DMS53 treated with DMSO at 0.1 percent for 48 hours (cell line): ENCODE results near the gene POM121L12.

Experiments used
- DNase-seq: peaks from one replicate; lab custom pipeline; 2025; ENCODE audit not compliant: unreplicated experiment; lab: John Stamatoyannopoulos, UW

Gene POM121L12

DNA sequence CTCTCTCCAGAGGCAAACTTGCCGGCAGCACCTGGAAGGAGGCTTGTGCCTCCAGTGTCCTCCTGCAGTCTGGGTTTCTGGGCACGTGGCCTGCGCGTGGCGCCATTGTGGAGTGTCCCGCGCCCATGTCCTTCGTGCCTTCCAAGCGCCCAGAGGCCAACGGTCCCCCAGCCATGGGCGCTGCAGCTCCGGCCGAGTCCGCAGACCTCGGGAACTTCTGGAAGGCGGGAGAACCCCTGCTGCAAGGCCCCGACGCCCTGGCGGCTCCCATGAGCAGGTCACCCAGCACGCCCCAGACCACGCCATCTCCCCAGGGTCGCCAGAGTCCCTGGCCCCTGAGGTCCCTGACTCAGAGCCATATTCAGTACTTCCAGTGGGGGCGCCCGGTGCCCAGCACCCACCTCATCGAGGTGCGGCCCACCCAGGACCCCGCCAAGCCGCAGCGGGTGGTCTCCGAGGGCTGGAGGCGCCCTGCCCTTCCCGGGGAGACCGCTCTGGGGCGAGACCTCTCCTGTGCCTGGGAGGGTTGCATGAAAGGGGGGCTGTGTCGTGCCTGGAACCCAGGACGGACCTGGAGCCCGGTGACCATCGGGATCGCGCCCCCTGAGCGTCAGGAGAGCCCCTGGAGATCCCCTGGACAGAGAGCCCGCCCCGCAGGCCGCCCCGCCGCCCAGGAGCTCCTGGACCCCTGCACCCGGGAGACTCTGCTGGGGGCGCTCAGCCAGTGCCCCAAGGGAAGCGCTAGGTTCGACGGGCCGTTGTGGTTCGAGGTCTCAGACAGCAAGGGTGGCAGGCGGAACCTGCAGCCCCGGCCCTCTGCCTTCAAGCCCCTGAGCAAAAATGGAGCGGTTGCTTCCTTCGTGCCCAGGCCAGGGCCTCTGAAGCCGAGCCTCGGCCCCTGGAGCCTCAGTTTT, at the start of gene POM121L12:
POM121L12 (plus strand) TSS at position 135 of the 914 bp plus-strand sequence; CDS start at position 174, 39 bp downstream.
- no peak for DNase-seq

DNA sequence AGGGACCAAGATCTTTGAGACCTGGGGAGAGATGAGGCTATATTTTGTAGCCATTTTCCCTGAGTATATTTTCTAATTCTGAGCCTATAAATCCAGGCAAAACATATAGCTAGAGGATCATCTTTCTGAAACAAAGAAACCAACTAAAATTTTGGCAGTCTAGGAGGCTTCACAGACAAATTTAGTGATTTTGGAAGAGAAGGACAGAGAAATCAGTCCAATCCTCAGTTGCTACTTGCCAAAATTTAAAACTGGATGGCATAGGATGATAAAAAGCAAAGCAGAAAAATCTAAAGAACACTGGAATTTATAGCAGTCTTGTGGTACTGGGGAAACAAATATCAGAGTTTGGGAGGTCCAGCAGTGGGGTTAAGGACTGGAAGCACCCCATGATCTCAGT, 43.4 kb upstream of the POM121L12 start:
- DNase-seq: no peak

DNA sequence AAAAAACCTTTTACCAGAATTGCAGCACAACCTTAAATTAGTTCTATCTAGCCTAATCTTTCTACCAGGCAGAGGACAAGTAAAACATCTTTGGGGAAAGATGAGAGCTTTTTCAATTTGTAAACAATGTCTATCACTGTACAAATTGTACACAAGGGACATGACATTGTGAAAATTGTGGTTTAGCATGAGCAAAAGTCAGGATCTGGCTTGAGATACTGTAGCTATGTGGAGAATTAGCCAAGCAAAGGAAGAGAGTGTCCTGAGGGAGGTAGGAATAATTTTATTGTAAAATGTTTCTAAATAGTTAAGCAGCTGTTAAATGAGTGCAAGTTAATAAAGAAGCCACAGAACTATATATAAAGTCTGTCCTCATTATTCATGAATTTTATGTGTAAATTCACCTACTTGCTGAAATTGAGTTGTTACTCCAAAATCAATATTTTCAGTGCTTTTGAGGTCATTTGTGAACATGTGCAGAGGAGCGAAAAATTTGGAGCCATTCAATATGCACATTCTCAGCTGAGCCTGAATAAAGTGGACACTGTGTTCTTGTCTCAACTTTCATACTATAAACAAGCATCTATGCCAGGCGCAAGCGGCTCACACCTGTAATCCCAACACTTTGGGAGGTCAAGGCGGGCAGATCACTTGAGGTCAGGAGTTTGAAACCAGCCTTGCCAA, 42.8 kb upstream of the POM121L12 start:
- DNase-seq: no peak

DNA sequence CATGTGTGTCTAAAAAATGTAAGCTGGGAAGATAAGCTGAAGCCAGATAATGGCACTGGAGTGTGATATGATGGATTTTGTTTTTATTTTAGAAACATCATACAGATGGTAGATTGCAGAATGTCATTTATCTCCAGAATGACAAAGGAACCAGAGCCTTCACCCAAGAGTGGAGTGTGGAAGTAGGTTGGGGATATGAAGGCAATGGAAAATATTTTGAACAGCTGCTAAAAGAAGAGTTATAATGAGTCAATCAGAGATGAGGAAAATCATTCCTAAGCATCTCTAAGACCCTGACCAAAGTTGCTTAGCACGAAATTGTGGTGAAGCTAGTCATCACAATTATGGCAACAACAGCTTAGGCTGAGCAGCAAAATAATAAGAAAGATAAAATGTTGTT, 39.8 kb upstream of the POM121L12 start:
- no peak for DNase-seq

DNA sequence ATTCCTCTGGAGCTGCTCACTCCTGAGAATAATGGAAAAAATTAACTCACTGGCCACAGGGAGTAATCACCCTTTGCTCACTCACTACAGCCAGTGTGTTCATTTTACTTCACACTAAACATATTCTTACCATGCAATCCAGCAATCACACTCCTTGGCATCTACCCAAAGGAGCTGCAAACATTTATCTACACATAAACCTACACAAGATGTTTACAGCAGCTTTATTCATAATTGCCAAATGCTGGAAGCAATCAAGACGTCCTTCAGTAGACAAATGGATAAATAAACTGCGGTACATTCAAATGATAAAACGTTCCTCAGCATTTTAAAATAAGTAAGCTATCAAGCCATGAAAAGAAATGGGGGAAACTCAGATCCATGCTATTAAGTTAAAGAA, 34.2 kb upstream of the POM121L12 start:
- no peak for DNase-seq

DNA sequence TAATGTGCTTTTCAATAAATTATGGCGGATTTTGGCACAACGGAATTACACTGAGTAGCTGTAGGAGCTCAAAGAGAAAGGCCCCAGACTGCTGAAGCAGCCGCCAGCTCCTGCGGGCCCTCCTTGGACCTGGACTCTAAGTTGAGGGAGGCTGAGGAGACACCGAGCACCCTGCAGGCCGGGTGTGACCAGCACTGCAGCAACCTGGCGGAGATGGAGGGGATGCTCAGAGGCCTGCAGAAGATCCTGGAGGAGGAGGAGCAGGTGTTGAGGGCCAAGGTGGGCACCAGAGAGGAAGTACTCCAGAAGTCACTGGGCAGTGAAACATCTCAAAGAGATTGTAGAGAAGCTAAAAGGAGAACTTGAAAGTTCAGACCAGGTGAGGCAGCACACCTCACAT, 33.0 kb upstream of the POM121L12 start:
- DNase-seq: no peak

DNA sequence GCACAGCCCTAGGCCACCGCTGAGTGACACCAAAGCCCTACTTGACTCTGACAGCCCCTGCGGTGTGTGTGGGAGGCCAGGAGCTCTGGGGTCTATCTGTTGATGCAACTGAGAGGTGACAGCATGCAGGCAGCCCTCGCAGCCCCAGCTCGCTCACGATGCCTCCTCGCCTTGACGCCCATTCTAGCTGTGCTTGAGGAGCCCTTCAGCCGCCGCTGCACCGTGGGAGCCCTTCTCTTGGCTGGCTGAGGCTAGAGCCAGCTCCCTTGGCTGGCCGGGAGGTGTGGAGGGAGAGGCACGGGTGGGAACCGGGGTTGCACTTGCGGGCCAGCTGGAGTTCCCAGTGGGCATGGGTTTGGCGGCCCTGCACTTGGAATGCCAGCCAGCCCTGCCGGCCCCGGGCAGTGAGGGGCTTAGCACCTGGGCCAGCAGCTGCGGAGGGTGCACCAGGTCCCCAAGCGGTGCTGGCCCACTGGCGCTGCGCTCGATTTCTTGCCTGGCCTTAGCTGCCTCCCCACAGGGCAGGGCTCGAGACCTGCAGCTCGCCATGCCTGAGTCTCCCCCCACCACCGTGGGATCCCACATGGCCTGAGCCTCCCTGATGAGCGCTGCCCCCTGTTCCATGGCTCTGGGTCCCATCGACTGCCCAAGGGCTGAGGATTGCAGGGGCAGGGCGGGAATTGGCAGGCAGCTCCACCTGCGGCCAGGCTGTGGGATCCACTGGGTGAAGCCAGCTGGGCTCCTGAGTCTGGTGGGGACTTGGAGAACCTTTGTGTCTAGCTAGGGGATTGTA, 31.6 kb upstream of the POM121L12 start:
- DNase-seq: no peak

DNA sequence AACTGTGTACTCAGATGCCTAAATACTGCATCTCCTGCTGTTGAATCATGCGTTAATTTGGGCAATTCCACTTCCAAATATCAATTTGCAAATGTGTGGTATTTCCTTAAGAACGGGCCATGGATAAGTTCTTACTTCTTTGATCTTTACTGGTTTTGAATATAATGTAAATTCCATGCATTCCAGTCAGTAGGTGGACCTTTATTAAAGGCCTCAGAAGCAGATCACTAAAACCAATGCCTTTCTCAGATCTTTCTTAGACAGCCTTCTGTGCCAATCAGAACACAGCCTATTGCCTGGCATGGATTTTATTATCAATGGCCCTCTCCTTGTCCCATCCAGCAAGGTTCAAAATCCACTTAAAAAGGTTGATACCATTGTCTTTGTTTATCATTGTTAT, 21.5 kb upstream of the POM121L12 start:
- DNase-seq: no peak

DNA sequence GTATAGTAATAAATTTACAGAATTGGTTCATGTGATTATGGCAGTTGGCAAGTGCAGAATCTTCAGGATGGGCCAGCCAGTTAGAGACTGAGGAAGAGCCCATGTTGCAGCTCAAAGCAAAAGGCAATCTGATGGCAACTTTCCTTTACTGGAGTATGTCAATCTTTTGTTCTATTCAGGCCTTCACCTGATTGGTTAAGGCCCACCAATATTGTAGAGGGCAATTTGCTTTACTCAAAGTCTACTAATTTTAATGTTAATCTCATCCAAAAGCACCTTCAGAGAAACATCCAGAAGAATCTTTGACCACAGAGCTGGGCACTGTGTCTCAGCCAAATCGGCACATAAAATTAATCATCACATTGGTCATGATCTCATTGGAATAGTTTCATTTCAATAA, 20.0 kb upstream of the POM121L12 start:
- DNase-seq: no peak

DNA sequence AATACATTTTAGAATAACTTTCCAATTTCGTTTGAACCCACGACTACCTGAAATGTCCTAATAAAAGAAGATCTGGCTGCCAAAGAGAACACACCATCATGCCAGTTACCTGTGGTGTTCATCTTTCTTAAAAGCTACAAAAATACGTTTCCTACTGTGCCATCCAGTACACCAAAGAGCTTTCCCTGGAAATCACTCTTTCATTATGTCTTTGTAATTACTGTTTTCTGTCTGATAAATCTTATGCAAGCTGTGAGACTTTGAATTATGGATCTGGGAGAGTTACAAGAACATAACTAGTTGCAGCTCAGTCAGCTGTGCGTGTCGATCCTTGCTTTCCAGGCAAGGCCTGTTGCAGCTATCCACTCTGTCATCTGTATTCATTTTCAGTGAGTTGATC, 12.5 kb upstream of the POM121L12 start:
- DNase-seq: no peak

DNA sequence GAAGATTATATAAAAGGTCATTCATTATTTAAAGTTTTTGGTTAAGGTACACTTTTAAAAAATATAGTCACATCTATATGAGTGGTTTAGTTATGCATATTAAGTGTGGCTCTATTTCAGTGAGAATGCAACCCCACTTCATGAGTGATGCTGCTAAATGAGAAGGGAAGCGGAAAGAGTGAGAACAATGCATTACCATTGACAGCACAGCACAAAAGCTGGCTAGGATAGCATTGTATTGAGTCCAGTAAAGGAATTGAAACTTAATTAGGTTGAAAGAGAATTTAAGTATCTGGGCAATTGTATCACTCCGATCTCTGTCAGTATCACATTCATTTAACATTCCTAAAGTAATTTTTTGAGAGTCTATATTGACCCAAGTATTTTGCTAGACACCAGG, 13.2 kb downstream of the POM121L12 start:
- DNase-seq: no peak

DNA sequence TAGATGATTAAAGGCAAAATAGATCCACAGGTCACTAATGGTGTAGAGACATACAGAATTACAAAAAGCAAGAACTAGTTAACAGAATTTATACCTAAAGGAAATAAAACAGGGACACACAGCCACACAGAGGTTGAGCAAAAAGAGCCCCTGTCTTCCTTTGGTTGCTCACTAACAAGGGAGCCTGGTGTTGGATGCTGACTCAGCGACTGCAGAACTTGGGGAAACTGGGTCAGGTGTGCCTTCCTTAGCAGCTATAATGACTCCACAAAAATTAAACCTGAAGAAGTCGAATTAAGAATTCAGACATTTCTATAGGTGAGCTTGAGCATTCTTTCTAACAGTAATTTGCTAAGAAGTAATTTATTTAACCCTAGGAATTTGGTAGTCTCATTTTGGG, 15.0 kb downstream of the POM121L12 start:
- DNase-seq: no peak

DNA sequence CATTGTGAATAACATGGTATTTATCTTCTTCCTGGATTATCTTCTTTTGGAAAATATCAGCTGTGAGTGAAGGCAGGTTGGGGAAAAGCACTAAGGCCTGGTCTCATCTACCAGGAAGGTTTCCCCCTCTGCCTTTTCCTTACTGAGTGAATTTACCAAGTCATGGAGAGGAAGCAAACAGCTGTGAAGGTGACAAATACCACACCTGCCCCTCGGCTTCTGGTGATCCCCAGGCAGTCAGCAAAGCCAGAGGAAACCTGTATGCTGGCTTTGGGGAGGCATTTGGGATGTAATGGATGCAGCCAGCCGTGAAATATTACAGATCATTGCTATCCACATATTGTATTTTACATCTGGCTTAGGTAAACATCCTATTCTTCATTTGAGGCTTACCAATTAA, 24.2 kb downstream of the POM121L12 start:
- DNase-seq: no peak

DNA sequence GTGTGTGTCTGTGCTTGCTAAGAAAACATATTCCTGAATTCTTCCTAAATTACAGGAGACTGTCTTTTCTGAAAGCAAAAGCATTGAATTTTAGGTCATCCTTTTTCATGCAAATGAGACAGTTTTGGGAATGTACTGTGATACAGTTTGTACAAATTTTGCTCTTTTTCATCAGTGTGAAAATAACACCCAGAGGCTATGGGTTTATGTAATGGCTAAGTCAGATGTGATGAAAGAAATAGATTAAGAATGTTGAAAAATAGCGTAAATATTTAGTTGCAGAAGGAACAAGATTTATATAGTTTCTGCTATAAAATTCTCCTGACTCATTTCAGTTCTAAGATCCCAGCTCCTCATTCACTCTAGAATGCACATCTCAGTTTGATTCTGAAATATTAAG, 24.6 kb downstream of the POM121L12 start:
- DNase-seq: no peak

DNA sequence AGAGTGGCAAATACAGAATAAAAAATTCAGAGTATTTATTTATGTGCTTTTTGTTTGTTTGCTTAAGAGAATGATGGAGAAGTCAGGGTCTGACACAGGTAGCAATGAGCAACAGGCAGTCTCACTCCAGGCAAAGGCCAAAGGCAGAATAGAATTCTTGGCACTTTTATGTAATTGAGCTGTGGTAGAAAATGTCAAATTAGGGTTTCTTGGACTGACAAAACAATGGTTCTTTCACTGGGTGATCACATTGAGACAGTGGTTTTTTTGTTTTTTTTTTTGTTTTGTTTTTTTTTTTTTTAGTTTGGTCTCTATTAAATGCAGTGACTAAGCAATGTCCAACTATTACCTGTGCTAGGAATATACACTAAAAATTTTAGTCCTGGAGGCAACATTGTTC, 27.4 kb downstream of the POM121L12 start:
- no peak for DNase-seq

DNA sequence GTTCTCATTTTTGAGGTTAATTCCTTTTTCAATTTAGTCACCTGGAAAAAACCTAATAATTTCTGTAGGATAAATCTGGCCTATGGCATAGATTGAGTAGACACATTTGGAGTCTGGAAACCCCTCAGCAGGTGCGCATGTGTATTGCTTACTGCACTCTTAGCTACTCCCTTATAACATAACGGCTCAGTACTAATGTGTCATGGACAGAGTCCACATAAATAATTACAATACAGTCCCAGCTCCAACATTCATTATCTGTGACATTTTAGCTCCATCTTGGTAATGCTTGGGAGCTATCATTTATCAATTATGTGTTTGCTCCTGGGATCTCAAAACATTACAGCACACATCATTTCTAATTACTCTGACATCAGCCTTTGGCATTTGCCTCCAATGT, 33.2 kb downstream of the POM121L12 start:
- no peak for DNase-seq

DNA sequence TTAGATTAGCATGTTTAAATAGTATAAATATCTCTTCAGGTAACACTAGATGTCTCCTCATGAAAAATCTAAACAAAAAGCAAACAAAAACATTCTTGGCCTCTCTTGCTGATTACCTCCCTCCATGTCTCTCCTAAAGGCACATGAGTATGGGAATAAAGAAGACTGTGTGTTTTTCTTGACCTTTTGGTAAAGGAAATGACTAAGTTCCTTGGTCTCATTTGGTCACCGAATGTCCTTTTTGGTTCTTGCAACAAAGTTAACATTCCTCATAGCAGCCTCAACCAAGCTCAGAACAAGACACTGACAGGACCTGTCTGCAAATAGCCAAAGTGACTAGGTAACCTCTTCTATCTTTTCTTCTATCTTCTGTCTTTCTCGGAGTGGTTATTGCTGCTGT, 35.5 kb downstream of the POM121L12 start:
- no peak for DNase-seq
